Cardiac muscle cell (in vitro differentiated cells and primary cell): ENCODE results near the gene CCDC157. TPM values are rescaled to one million over a fixed set of nuclear protein-coding genes. Genes with fewer than 3 reads are reported as not detected.
A peak's percentile ranks its signal among the peaks of the same experiment; 100 is the strongest.
"Not testable (repeated sequence)": the region's sequence is repeated elsewhere in the genome, so short reads cannot be mapped to it uniquely, and the experiment has no call there.

Experiments used
- DNase-seq, 2 donors: peaks; one replicate each; pipeline versions ENCODE4 v3.0.0 to v3.0.0-alpha.2; 2010 to 2017; ENCODE audit warnings: low read depth in 1 of 2, low spot score in 1 of 2
- H3K27ac ChIP-seq: fragments of 200-600 bp; sonication (generic); 2 replicates; pipeline ENCODE4 v1.5.1; 2016
- H3K27me3 ChIP-seq: fragments of 200-600 bp; sonication (generic); 2 replicates; pipeline ENCODE4 v1.6.0; 2016; ENCODE audit warnings: control low read depth
- H3K36me3 ChIP-seq: fragments of 200-600 bp; sonication (generic); 2 replicates; pipeline ENCODE4 v1.5.1; 2016; ENCODE audit warnings: control low read depth
- H3K4me1 ChIP-seq: fragments of 200-600 bp; sonication (generic); 2 replicates; pipeline ENCODE4 v1.8.1; 2017; ENCODE audit warnings: low read depth, mild to moderate bottlenecking, mixed run types
- H3K4me3 ChIP-seq: fragments of 200-600 bp; sonication (generic); 2 replicates; pipeline ENCODE4 v1.5.1; 2016; ENCODE audit warnings: mild to moderate bottlenecking
- H3K9me3 ChIP-seq: fragments of 200-600 bp; sonication (generic); 2 replicates; pipeline ENCODE4 v1.5.1; 2017; ENCODE audit warnings: low read depth, mild to moderate bottlenecking, control low read depth
- polyA plus RNA-seq: library from polyadenylated mRNA; unstranded; fragments of >200 nt; fragmentation: Nextera tagmentation; extraction: Ambion mirVana; gene quantifications from 2 replicates; pipeline ENCODE4 v1.2.1, GENCODE V29; 2016
- total RNA-seq: library from RNA; depleted of rRNA; stranded (reverse); fragments of >200 nt; gene quantifications from 2 replicates; pipeline ENCODE4 v1.2.3, GENCODE V29; 2016
- TF ChIP-seq, protein P1 (sequence below): IDR thresholded peaks from 2 replicates; pipeline ENCODE4 v1.5.1; 2012; ENCODE audit warnings: low read depth, mild to moderate bottlenecking, low read length

The CCDC157 gene
- total and polyA plus RNA-seq, 2 experiments from 2014 or later, result 7.1 to 8.7 TPM

- H3K4me3 ChIP-seq, result peak within 1 kb of the TSS; percentile 47
- no peak within 1 kb of the TSS for H3K27ac ChIP-seq
- no peaks in the 10 kb centered on the region for H3K27me3 ChIP-seq
- DNase-seq, result peak; percentile 56 to 60
- H3K36me3 ChIP-seq, result no peaks in the 10 kb centered on the region
- H3K4me1 ChIP-seq, result peaks cover 5% of the 10 kb centered on the region
- H3K9me3 ChIP-seq, result no peaks in the 10 kb centered on the region
- TF ChIP-seq, protein P1, sequence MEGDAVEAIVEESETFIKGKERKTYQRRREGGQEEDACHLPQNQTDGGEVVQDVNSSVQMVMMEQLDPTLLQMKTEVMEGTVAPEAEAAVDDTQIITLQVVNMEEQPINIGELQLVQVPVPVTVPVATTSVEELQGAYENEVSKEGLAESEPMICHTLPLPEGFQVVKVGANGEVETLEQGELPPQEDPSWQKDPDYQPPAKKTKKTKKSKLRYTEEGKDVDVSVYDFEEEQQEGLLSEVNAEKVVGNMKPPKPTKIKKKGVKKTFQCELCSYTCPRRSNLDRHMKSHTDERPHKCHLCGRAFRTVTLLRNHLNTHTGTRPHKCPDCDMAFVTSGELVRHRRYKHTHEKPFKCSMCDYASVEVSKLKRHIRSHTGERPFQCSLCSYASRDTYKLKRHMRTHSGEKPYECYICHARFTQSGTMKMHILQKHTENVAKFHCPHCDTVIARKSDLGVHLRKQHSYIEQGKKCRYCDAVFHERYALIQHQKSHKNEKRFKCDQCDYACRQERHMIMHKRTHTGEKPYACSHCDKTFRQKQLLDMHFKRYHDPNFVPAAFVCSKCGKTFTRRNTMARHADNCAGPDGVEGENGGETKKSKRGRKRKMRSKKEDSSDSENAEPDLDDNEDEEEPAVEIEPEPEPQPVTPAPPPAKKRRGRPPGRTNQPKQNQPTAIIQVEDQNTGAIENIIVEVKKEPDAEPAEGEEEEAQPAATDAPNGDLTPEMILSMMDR, result no peak
Observed at GRCh38 chr22:30396871-30397655, 40.3 kb downstream of the CCDC157 start, which contains the start of gene SEC14L2. TSS of gene SEC14L2 (plus strand) at chr22:30397018. CDS start at chr22:30397117, 99 bp downstream.

GRCh38 chr22:30397656-30398635 is 41.1 kb downstream of the CCDC157 start:
- DNase-seq, result no peak
- TF ChIP-seq, protein P1, result no peak
- Histone ChIP-seq H3K27ac (no peak overlapping the region), H3K4me1 (peaks cover 6% of the 10 kb centered on the region), H3K27me3 (no peaks in the 10 kb centered on the region), H3K9me3 (no peaks in the 10 kb centered on the region), H3K36me3 (no peaks in the 10 kb centered on the region), H3K4me3 (peak overlapping the region; percentile 47)

DNA sequence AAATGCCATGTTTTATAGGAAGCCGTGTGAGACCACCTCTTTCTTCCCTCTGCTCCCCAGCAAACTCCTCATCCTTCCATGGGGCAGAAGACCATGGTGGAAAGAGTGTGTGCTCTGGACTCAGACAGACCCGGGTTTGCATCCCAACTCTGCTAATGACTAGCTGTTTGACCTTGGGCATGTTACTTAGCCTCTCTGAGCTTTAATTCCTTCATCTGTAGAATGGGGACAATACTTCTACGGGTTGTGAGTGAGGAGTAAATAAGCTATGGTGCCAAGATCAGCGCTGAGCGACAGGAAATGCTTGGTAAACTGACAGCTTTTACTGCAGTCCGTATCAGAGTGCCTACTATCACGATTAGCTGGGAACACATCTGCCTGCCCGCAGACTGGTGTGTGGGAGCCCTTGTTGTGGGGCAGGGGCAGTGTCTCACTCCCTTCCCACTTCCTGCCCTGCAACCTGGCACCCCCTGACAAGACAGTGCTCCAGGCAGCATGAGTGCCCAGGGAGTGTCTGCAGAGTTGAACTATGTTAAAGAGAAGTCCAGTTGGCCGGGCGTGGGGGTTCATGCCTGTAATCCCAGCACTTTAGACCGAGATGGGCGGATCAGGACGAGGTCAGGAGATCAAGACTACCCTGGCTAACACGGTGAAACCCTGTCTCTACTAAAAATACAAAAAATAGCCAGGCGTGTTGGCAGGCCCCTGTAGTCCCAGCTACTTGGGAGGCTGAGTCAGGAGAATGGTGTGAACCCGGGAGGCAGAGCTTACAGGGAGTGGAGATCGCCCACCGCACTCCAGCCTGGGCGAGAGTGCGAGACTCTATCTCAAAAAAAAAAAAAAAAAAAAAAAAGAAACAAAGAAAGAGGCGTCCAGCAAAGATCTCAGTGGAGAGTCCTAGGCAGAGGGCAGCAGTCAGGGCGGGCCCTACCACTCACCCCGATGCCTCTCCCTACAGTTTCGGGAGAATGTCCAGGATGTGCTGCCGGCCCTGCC is 42.2 kb downstream of the CCDC157 start:
- no peaks in the 10 kb centered on the region for H3K9me3 ChIP-seq
- no peaks in the 10 kb centered on the region for H3K27me3 ChIP-seq
- no peak for DNase-seq
- H3K4me3 ChIP-seq, result no peak overlapping the region
- no peaks in the 10 kb centered on the region for H3K36me3 ChIP-seq
- no peak overlapping the region for H3K27ac ChIP-seq
- H3K4me1 ChIP-seq, result peaks cover 6% of the 10 kb centered on the region
- TF ChIP-seq, protein P1, result no peak

- peaks cover 6% of the 10 kb centered on the region for H3K4me1 ChIP-seq
- DNase-seq, result no peak
- H3K4me3 ChIP-seq, result no peak overlapping the region
- no peaks in the 10 kb centered on the region for H3K27me3 ChIP-seq
- TF ChIP-seq, protein P1, result no peak
- no peaks in the 10 kb centered on the region for H3K9me3 ChIP-seq
- H3K27ac ChIP-seq, result no peak overlapping the region
- H3K36me3 ChIP-seq, result no peaks in the 10 kb centered on the region
Observed at GRCh38 chr22:30399718-30400117, 42.9 kb downstream of the CCDC157 start.

DNA sequence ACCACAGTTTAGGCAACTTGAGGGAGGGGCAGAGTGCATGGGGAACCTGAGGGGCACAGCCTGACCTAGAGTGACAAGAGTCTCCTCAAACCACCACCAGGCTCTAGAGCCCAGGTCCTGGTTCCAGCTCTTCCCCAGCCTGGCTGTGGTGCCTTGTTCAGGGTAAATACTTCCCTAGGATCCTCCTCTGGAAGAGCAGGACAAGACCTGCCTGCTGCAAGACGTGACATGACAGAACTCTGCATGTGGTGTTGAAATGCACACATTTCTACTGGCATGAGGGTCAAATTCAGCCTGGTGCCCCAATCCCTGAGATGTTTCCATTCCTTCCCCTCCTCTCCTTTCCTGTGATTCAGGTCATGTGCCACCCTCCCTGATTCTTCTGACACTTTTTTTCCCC is 43.4 kb downstream of the CCDC157 start:
- H3K27ac ChIP-seq, result no peak overlapping the region
- TF ChIP-seq, protein P1, result no peak
- H3K27me3 ChIP-seq, result no peaks in the 10 kb centered on the region
- no peak for DNase-seq
- no peaks in the 10 kb centered on the region for H3K9me3 ChIP-seq
- H3K4me3 ChIP-seq, result no peak overlapping the region
- H3K36me3 ChIP-seq, result no peaks in the 10 kb centered on the region
- peaks cover 6% of the 10 kb centered on the region for H3K4me1 ChIP-seq

- not testable (repeated sequence) for H3K4me3 ChIP-seq, DNase-seq, H3K27me3 ChIP-seq, H3K9me3 ChIP-seq, H3K36me3 ChIP-seq, H3K4me1 ChIP-seq, H3K27ac ChIP-seq
Observed at GRCh38 chr22:30401024-30401423, 44.2 kb downstream of the CCDC157 start.
